Measurements from ENCODE around the gene SSH3.
"Not testable (repeated sequence)": the region's sequence is repeated elsewhere in the genome, so short reads cannot be mapped to it uniquely, and the experiment has no call there.

Gene SSH3

GRCh38 chr11:67314218-67314617 is 10.9 kb downstream of the SSH3 start:
- DNase-seq = no peak

GRCh38 chr11:67315325-67315909 is 12.1 kb downstream of the SSH3 start:
- no peak for DNase-seq

DNA sequence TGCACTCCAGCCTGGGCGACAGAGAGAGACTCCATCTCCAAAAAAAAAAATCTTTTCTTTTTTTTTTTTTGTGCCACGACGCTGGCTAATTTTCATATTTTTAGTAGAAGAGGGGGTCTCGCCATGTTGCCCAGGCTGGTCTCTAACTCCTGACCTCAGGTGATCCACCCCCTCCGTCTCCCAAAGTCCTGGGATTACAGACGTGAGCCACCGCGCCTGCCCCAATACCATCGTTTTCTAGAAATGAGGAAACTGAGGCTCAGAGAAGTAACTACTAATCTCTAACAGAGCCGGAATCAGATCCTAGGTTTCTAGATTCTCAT is 13.5 kb downstream of the SSH3 start:
- DNase-seq = no peak

- DNase-seq = peak; percentile 97
Measured at GRCh38 chr11:67317205-67317887, 14.0 kb downstream of the SSH3 start.

- DNase-seq = no peak
Measured at GRCh38 chr11:67317888-67318555, 14.7 kb downstream of the SSH3 start.

- not testable (repeated sequence) for DNase-seq
Measured at GRCh38 chr11:67318876-67319275, 15.5 kb downstream of the SSH3 start.

- no peak for DNase-seq
Measured at GRCh38 chr11:67320011-67320410, 16.7 kb downstream of the SSH3 start.

GRCh38 chr11:67320691-67321090 is 17.4 kb downstream of the SSH3 start:
- no peak for DNase-seq

DNA sequence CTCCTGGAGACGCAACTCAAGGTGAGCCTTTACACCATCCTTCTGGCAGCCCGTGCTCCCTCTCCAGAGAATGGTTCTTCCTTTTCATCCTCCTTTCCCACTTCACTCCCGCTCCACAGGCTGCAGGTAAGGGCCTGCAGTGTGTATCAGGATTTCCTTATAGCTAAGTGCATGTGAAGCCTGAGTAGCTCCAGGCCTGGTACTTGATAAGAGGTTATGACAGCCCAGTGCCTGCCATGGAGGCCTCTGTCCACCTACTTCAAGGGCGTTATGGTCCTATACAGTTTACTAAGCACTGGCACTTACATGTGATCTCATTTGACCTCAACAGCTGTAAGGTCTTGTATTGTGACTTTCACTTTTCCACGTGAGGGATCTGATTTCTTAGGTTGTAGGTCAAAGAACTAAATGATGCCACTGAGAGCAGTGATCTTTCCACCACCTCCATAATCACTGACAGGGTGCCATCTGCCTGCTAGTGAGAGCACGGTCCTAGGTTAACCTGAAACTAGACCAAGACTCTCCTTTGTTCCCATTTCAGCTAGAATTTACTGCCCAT is 18.1 kb downstream of the SSH3 start:
- no peak for DNase-seq

DNA sequence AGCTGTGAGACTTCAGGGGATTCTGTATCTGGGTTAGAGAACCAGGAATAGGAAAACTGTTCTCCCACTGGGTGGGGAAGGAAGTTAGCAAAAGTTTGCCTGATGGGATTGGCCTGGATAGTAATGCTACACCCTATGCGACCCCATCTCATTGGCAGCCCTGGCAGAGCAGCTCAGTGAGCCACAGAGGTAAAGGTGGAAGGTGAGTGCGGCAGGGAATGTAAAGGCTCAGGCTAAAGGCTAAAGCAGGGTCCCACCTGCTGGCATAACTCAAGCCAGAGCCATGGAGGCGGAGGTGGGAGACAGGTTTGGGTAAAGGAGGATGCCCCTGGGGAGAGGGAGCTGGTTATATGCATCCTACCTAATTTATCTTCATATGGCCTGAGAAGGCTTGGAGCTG is 18.7 kb downstream of the SSH3 start:
- no peak for DNase-seq

GRCh38 chr11:67323526-67323925 is 20.2 kb downstream of the SSH3 start:
- DNase-seq = no peak

- no peak for DNase-seq
Measured at GRCh38 chr11:67332081-67332691, 28.9 kb downstream of the SSH3 start.

GRCh38 chr11:67337257-67337656 is 33.9 kb downstream of the SSH3 start:
- no peak for DNase-seq

DNA sequence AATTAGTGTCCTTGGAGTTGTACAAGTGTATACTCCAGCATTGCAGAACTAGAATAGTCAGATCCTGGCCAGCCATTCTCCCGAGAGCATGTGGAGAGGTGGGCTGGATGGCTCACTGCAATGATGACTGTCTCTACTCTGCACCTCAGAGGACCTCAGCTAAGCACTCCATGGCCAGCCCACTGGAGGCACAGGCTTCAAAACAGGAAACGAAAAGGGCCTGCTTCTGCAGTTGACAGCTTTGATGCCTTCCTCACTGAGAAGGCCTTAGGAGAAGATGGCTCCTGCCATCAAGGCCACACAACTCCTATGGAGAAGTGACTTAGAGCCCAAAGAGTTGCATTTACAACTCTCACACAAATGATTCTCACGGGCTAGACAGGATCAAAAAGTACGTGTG is 40.9 kb downstream of the SSH3 start:
- no peak for DNase-seq

- no peak for DNase-seq
Measured at GRCh38 chr11:67345247-67345919, 42.1 kb downstream of the SSH3 start.

DNA sequence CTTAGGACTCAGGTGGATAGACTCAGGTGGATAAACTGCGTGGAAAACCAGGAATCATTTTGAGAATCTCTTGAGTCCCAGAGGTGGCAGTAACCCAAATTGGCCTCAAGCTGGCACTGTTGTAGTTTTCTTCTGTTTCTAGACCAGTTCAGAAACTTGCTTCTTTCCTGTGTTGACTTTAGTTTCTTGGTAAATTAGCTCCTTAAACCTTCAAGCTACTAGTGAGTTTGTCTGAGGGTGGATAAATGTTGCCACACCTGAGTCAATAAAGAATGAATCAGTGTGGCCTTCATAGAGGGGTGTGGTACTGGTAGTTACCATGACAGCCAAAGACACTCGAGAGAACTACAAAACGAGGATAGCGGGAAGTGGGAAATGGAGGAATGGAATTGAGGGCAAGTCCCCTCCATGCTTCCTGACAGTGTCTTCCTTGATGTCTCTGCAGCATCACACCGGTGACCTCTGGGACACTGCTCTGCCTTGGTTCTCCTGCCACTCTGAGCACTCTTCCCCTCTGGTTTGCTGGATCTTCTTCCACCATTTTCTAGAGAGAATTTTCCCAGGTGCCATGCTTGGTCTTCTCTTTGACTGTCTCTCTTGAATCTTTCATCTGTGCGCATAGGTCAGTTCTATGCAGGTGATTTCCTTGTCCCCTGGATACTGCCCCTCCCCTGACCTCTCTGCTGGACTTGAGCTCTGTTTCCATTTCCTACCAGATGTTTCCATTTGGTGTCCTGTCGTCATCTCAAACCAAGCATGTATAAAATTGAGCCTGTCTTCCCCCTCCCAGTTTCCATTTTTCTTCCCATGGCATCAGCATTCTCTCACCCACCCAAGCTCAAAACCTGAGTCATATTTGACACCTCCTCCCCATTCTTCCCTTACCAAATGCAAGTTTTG is 42.8 kb downstream of the SSH3 start:
- no peak for DNase-seq

- no peak for DNase-seq
Measured at GRCh38 chr11:67347964-67348749, 44.8 kb downstream of the SSH3 start.

GRCh38 chr11:67349036-67349435 is 45.7 kb downstream of the SSH3 start:
- no peak for DNase-seq

DNA sequence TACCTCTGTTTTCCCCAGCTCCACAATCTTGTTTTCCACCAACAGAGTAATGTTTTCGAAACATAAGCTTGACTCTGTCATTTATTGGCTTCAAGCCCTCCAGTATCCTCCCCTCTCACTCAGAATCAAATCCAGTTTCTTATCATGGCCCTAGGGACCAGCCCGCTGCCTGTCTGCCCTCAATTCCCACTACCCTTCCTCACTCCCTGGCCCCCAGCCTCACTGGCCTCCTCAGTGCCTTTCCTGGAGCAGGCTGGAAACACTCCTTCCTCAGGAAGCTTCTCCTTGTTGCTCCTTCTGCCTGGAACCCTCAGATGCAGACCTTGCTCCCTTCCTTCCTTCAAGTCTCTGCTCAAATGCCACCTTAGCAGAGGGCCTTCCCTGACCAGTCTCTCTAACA is 46.1 kb downstream of the SSH3 start:
- no peak for DNase-seq

DNA sequence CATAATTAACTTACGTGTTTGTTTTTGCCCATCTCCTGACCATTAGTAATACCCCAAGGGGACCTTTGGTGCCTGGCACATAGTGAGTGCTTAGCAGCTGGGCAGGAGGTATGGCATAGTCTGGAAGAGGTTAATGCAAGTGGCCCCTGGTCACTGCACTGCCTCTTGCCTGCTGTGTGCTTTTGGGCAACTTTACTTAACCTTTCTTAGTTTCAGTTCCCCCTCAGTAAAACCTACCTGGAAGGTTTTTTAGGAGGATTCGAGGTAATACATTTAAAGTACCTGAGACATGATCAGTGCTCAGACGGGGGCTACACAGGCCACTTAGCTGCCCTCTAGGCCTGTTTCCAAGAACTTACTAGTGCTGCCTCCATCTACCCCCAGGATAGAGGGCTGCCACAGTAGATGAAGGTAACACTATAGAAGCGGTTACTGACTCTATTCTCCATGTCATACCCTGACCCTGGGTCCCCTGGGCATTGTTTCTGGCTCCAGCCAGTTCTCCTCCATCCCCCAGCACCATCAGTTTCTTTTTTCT is 46.7 kb downstream of the SSH3 start:
- no peak for DNase-seq

Data from activated effector memory CD4-positive, alpha-beta T cell treated with Interleukin-2 at 50 U/mL for 16 hours (primary cell).